Upper lobe of left lung (tissue), 6 donors: ENCODE measurements around the gene VASH2. TPM values are rescaled to one million over a fixed set of nuclear protein-coding genes. Genes with fewer than 3 reads are reported as not detected.
A peak's percentile ranks its signal among the peaks of the same experiment; 100 is the strongest.

Experiments
- ATAC-seq, 2 donors: fragments of 200-7000 bp; cut with Tn5 transposase; one replicate each; pipeline ENCODE4 v1.9.1; 2022; ENCODE audit warnings: mild to moderate bottlenecking in 2 of 2, moderate library complexity in 2 of 2; ENCODE audit not compliant: low FRiP score in 2 of 2
- DNase-seq, 2 donors: peaks; one replicate each; pipeline ENCODE4 v3.0.0-alpha.2; 2019 to 2020
- H3K27ac ChIP-seq, 4 donors: fragments of 200-600 bp; sonication (generic); one replicate each; pipeline ENCODE4 v1.5.1; 2016 to 2019
- H3K27me3 ChIP-seq, 4 donors: fragments of 200-600 bp; sonication (generic); one replicate each; pipeline ENCODE4 v1.5.1; 2017 to 2019
- H3K36me3 ChIP-seq, 4 donors: fragments of 200-600 bp; sonication (generic); one replicate each; pipeline ENCODE4 v1.5.1; 2016 to 2019
- H3K4me1 ChIP-seq, 4 donors: fragments of 200-600 bp; sonication (generic); one replicate each; pipeline ENCODE4 v1.5.1; 2018 to 2019
- H3K4me3 ChIP-seq, 4 donors: fragments of 200-600 bp; sonication (generic); one replicate each; pipeline ENCODE4 v1.5.1; 2017 to 2019; ENCODE audit warnings: mild to moderate bottlenecking in 2 of 4, moderate library complexity in 1 of 4
- H3K9me3 ChIP-seq, 4 donors: fragments of 200-600 bp; sonication (generic); one replicate each; pipeline ENCODE4 v1.5.1; 2018 to 2019
- EP300 ChIP-seq, 4 donors: sonication (generic); formaldehyde crosslinking; IDR thresholded peaks; one replicate each; pipeline ENCODE4 v1.5.1; 2017; ENCODE audit warnings: antibody characterized with exemption in 4 of 4, control low read depth in 2 of 4
- POLR2A ChIP-seq, 4 donors: fragments of 450-650 bp; IDR thresholded peaks; one replicate each; pipeline ENCODE4 v1.5.1; 2016 to 2017; ENCODE audit warnings: antibody characterized with exemption in 4 of 4, mild to moderate bottlenecking in 2 of 4
- POLR2AphosphoS5 ChIP-seq, 2 donors: sonication (generic); formaldehyde crosslinking; IDR thresholded peaks; one replicate each; pipeline ENCODE4 v1.5.1; 2017; ENCODE audit warnings: antibody characterized with exemption in 2 of 2
- WGBS, 2 donors: methylation state at CpG; one replicate each; pipeline ENCODE4 v1.1.5; 2017 to 2018; 5-methylcytosine and 5-hydroxymethylcytosine counted together
- total RNA-seq, 6 donors: library from RNA; depleted of rRNA in 4 of 6; stranded (reverse); fragments of >200 nt in 4 of 6; gene quantifications; one replicate each; pipeline versions ENCODE4 v1.1.0 to v1.2.1, GENCODE V29; 2016 to 2021
- TF ChIP-seq, protein P1 (sequence below), 6 experiments: fragments of 450-650 bp in 4 of 6; fragments of 200-600 bp in 2 of 6; sonication (generic) in 2 of 6; IDR thresholded peaks; one replicate each; pipeline ENCODE4 v1.5.1; 2016 to 2019; ENCODE audit warnings: antibody characterized with exemption in 6 of 6
- donor health status: DM: no; HTN: no; CAD: no; lungs with moderate emphysema.
- donor health status: DM: no; HTN: yes; CAD: no; lungs with severe emphysema.

Gene VASH2
- total RNA-seq, 6 donors from 2014 or later: 0.30 to 3.1 (median 1.4) TPM

DNA sequence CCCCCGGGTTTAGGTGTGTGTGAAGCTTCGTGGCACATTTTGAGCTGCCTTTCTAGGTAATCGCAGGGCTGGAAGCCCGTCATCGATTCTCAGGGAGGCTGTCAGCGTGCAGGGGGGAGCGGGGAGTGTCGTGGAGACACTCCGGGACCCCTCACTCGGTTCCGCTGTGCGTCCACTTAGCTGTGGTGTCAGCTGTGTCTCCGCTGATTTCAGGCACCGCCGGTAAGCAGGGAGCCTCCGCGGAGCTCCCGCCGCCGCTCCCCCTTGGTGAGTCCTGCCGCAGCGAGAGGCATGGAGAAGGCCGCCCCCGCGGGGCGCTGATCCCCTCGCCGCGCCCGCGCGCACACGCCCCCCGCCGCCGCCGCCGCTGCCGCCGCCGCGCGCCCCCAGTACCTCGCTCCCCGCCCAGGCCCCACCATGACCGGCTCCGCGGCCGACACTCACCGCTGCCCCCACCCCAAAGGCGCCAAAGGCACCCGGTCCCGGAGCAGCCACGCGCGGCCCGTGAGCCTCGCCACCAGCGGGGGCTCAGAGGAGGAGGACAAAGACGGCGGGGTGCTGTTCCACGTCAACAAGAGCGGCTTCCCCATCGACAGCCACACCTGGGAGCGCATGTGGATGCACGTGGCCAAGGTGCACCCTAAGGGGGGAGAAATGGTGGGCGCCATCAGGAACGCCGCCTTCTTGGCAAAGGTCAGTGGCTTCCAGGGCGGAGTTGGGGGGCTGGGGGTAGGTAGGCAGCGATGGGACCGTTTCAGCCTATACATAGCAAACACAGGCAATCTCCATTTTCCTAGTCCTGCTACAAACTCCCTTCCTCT lies 995 bp downstream of the VASH2 start:
- H3K4me1 ChIP-seq: peaks cover 12 to 22% (median 17%) of the 10 kb centered on the region in 4 donors
- peaks cover 0 to 7% (median 3%) of the 10 kb centered on the region in 4 donors for H3K27me3 ChIP-seq
- no peak overlapping the region for H3K27ac ChIP-seq
- H3K4me3 ChIP-seq: peak overlapping the region; percentile 39 to 61 (median 55)
- H3K36me3 ChIP-seq: no peaks in the 10 kb centered on the region
- WGBS, 2 donors: 15 to 34% methylated on average over 15 to 31 of the region's 72 CpGs
- TF ChIP-seq EP300 (IDR thresholded peaks at IDR 0.05) (no peak), POLR2A (IDR thresholded peaks at IDR 0.05) (no peak), POLR2AphosphoS5 (IDR thresholded peaks at IDR 0.05) (no peak)
- TF ChIP-seq, protein P1, sequence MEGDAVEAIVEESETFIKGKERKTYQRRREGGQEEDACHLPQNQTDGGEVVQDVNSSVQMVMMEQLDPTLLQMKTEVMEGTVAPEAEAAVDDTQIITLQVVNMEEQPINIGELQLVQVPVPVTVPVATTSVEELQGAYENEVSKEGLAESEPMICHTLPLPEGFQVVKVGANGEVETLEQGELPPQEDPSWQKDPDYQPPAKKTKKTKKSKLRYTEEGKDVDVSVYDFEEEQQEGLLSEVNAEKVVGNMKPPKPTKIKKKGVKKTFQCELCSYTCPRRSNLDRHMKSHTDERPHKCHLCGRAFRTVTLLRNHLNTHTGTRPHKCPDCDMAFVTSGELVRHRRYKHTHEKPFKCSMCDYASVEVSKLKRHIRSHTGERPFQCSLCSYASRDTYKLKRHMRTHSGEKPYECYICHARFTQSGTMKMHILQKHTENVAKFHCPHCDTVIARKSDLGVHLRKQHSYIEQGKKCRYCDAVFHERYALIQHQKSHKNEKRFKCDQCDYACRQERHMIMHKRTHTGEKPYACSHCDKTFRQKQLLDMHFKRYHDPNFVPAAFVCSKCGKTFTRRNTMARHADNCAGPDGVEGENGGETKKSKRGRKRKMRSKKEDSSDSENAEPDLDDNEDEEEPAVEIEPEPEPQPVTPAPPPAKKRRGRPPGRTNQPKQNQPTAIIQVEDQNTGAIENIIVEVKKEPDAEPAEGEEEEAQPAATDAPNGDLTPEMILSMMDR (IDR thresholded peaks at IDR 0.05): no peak
- ATAC-seq (peak in 1 of 2 donors; percentile 25), DNase-seq (peak in 1 of 2 donors; percentile 84)
- no peaks in the 10 kb centered on the region for H3K9me3 ChIP-seq

DNA sequence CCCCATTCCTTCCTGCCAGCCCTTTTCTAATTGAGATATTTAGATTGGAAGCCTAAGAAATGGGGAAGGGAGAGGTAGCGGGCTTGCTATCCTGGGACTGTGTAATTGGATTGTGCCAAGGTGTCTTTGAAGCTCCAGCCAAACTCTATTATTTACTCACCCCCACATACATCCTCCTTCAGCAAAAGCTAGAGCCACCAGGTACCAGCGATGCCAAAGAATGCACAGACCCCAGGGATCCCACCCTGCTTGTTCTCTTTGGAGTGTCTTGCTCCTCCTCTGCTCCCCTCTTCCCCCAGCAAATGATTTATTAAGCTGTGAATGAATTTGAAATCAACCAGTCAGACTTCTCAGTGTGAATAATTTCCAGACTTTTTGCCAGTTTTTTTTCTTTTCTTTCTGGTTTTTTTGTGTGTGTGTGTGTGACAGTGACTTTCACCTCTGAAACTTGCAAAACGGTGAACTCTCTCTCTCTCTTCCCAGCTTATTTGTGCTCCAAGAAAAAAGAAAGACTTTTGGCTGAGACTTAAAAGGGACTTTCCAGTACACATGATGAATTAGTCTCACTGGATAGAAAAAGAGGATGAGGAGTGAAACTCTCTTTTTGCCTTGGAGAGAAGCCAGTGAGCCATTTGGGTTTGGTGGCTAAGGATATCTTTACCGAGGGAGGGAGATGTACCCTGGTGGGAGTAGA lies 1.8 kb downstream of the VASH2 start:
- DNase-seq (no peak), ATAC-seq (no peak)
- Histone ChIP-seq H3K27me3 (peaks cover 0 to 7% (median 3%) of the 10 kb centered on the region in 4 donors), H3K4me1 (peaks cover 12 to 22% (median 17%) of the 10 kb centered on the region in 4 donors), H3K9me3 (no peaks in the 10 kb centered on the region), H3K27ac (no peak overlapping the region), H3K4me3 (peak overlapping the region in 2 of 4 donors; percentile 52 to 58), H3K36me3 (no peaks in the 10 kb centered on the region)
- TF ChIP-seq, protein P1 (IDR thresholded peaks at IDR 0.05): no peak
- no peak for TF ChIP-seq EP300 (IDR thresholded peaks at IDR 0.05)
- TF ChIP-seq POLR2A (IDR thresholded peaks at IDR 0.05): no peak
- no peak for TF ChIP-seq POLR2AphosphoS5 (IDR thresholded peaks at IDR 0.05)
- WGBS, 2 donors: 60 to 76% methylated on average over 4 of the region's 4 CpGs

DNA sequence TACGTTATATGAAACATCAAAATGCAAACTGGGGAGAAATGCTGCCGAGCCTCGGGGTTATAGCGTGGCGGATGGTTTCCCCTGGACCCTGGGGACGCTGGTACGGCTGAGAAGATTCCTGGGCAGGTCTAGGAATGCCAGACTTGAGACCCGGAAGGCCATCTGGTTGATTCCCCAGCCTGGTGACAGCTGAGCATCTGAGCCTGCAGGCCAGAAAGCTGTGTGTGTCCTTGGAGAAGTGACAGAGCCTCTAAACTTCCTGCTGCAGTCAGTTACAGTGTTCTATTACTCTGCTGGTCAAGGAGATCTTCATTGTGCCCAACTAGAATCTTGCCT lies 2.3 kb downstream of the VASH2 start:
- Histone ChIP-seq H3K27me3 (peaks cover 0 to 7% (median 3%) of the 10 kb centered on the region in 4 donors), H3K9me3 (no peaks in the 10 kb centered on the region), H3K27ac (no peak overlapping the region), H3K4me1 (peaks cover 12 to 22% (median 17%) of the 10 kb centered on the region in 4 donors), H3K4me3 (no peak overlapping the region), H3K36me3 (no peaks in the 10 kb centered on the region)
- ATAC-seq (no peak), DNase-seq (no peak)
- 87 to 90% methylated on average over 8 of the region's 8 CpGs for WGBS, 2 donors
- TF ChIP-seq EP300 (IDR thresholded peaks at IDR 0.05): no peak
- no peak for TF ChIP-seq POLR2A (IDR thresholded peaks at IDR 0.05)
- TF ChIP-seq, protein P1 (IDR thresholded peaks at IDR 0.05): no peak
- TF ChIP-seq POLR2AphosphoS5 (IDR thresholded peaks at IDR 0.05): no peak

DNA sequence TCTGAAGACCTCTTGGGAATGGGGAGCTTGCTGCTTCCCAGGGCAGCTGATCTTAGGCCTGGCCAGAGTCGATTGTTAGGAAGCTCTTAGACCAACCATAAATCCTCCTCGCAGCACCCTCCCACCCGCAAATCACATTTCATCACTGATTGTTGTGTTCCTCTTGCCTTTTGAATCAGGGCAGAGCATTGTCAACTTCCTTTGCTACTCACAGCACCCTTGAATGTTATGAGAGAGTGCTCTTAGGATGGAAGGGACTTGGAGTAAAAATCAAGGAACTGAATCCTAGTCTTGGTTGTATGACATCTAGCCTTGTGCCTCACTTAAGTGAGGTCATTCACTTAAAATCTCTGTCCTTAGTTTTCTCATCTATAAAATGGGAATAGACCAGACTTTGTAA lies 3.0 kb downstream of the VASH2 start:
- Histone ChIP-seq H3K36me3 (no peaks in the 10 kb centered on the region), H3K4me1 (peaks cover 12 to 22% (median 17%) of the 10 kb centered on the region in 4 donors), H3K27me3 (peaks cover 0 to 7% (median 3%) of the 10 kb centered on the region in 4 donors), H3K27ac (no peak overlapping the region), H3K9me3 (no peaks in the 10 kb centered on the region), H3K4me3 (no peak overlapping the region)
- DNase-seq (no peak), ATAC-seq (no peak)
- TF ChIP-seq, protein P1 (IDR thresholded peaks at IDR 0.05): no peak
- no peak for TF ChIP-seq EP300 (IDR thresholded peaks at IDR 0.05)
- no peak for TF ChIP-seq POLR2A (IDR thresholded peaks at IDR 0.05)
- TF ChIP-seq POLR2AphosphoS5 (IDR thresholded peaks at IDR 0.05): no peak
- WGBS, 2 donors: 72 to 78% methylated on average over 3 of the region's 3 CpGs
